OCI-LY3 (cell line): ENCODE data around the gene SRPX2.

Source experiments
- H2AFZ ChIP-seq: fragments of 200-600, 300-600 bp; shearing (Covaris generic); 2 replicates; pipeline ENCODE4 v1.6.0; 2014; ENCODE audit warnings: antibody characterized with exemption, low read depth, low read length
- H3K27ac ChIP-seq: fragments of 200-600, 300-600 bp; sonication (generic); 2 replicates; pipeline ENCODE4 v1.5.1; 2014; ENCODE audit warnings: mild to moderate bottlenecking, low read length, moderate library complexity, mixed read lengths
- H3K27me3 ChIP-seq: fragments of 200-600, 300-600 bp; sonication (generic); 2 replicates; pipeline ENCODE4 v1.6.1; 2014; ENCODE audit warnings: low read depth, low read length, mixed read lengths
- H3K36me3 ChIP-seq: fragments of 200-600, 300-600 bp; sonication (generic); replicated peaks from 2 replicates; pipeline ENCODE3; 2014; ENCODE audit warnings: low read depth, low read length, mixed read lengths
- H3K4me1 ChIP-seq: fragments of 300-600, 200-600 bp; sonication (generic); 2 replicates; pipeline ENCODE4 v1.6.1; 2014; ENCODE audit warnings: low read length, mixed read lengths
- H3K4me2 ChIP-seq: fragments of 200-600, 300-600 bp; sonication (generic); 2 replicates; pipeline ENCODE4 v1.6.1; 2014; ENCODE audit warnings: low read length, mixed read lengths
- H3K4me3 ChIP-seq: fragments of 300-600, 200-600 bp; sonication (generic); 2 replicates; pipeline ENCODE4 v1.5.1; 2014; ENCODE audit warnings: antibody characterized with exemption, mild to moderate bottlenecking, low read length, moderate library complexity
- H3K79me2 ChIP-seq: fragments of 300-600, 200-600 bp; shearing (Covaris generic); 2 replicates; pipeline ENCODE4 v1.6.1; 2014; ENCODE audit warnings: mild to moderate bottlenecking, low read length, mixed read lengths
- H3K9ac ChIP-seq: fragments of 300-600, 200-600 bp; shearing (Covaris generic); 2 replicates; pipeline ENCODE4 v1.6.0; 2014; ENCODE audit warnings: mild to moderate bottlenecking, low read length, moderate library complexity
- H3K9me3 ChIP-seq: fragments of 200-600, 300-600 bp; shearing (Covaris generic); 2 replicates; pipeline ENCODE4 v1.6.1; 2014; ENCODE audit warnings: low read length, mixed read lengths; ENCODE audit not compliant: insufficient read depth
- H4K20me1 ChIP-seq: fragments of 200-600, 300-600 bp; sonication (generic); 2 replicates; pipeline ENCODE4 v1.6.1; 2016; ENCODE audit warnings: low read length, mixed read lengths; ENCODE audit not compliant: insufficient read depth
- CTCF ChIP-seq: fragments of 200-600, 300-600 bp; sonication (generic); IDR thresholded peaks from 2 replicates; pipeline ENCODE4 v1.5.1; 2014; ENCODE audit warnings: antibody characterized with exemption, low read length, low read depth
- EZH2phosphoT487 ChIP-seq: fragments of 200-600 bp; shearing (Covaris generic); IDR thresholded peaks from 2 replicates; pipeline ENCODE4 v1.6.1; 2018; ENCODE audit warnings: antibody characterized with exemption, mixed run types, low read depth

Gene SRPX2

DNA sequence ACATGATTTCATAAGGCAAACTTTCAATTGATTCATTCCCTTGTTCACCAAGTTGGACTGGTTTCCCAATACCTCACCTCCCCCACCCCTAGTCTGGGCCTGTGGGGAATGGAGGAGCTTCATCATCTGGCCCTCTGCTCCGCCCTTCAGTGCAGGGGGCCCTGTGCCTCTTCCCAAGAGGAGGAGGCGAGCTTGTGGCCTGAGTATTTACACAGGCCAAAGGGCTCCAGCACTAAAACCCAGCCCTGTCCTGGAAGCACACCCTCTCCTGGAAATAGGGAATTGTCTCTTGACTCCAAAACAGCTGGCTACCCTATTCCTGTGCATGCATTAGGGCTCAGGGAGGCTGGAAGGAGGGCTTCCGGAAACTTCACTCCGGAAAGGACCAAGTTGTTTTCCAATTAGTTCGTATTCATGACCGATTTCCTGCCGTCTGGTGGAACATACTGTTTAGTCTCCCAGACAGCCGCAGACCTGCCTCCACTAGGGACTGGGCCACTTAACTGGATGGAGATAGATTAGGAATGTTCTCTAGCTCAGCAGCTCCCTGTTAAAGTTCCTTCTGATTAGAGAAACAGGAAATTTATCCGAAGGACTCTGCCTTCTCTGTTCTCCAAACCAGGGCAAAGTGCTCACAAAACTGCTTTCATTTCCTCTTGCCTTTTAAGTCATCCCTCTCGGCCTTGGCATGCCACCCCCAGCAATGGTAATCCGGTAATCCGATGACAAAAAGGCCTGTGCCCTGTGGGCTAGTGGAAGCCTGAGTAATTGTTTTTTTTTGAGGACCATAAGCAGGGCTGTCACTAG lies 5.8 kb downstream of the SRPX2 start:
- Histone ChIP-seq H3K4me3 (peak overlapping the region; percentile 61), H3K4me1 (peaks cover 33% of the 10 kb centered on the region), H3K27ac (no peak overlapping the region), H3K4me2 (peak overlapping the region; percentile 85), H3K27me3 (peaks cover 82% of the 10 kb centered on the region), H3K79me2 (no peaks in the 10 kb centered on the region), H2AFZ (no peak overlapping the region), H4K20me1 (peaks cover 21% of the 10 kb centered on the region; the same call in 1 of the 2 replicates), H3K9ac (no peak overlapping the region), H3K9me3 (no peaks in the 10 kb centered on the region), H3K36me3 (no peaks in the 10 kb centered on the region)
- TF ChIP-seq EZH2phosphoT487 (no peak), CTCF (no peak)

GRCh38 chrX:100650841-100651240 lies 6.8 kb downstream of the SRPX2 start:
- peaks cover 71% of the 10 kb centered on the region for H3K27me3 ChIP-seq
- peaks cover 14% of the 10 kb centered on the region; the same call in 1 of the 2 replicates for H4K20me1 ChIP-seq
- H3K79me2 ChIP-seq, result no peaks in the 10 kb centered on the region
- TF ChIP-seq CTCF (no peak), EZH2phosphoT487 (no peak)
- peaks cover 28% of the 10 kb centered on the region for H3K4me1 ChIP-seq
- H3K27ac ChIP-seq, result no peak overlapping the region
- no peak overlapping the region for H2AFZ ChIP-seq
- no peak overlapping the region for H3K9ac ChIP-seq
- H3K4me3 ChIP-seq, result no peak overlapping the region
- H3K4me2 ChIP-seq, result no peak overlapping the region
- H3K36me3 ChIP-seq, result no peaks in the 10 kb centered on the region
- no peaks in the 10 kb centered on the region for H3K9me3 ChIP-seq

GRCh38 chrX:100652266-100652665 lies 8.3 kb downstream of the SRPX2 start:
- H4K20me1 ChIP-seq, result peaks cover 12% of the 10 kb centered on the region; the same call in 1 of the 2 replicates

More at GRCh38 chrX:100652266-100652665, 8.3 kb downstream of the SRPX2 start:
- Histone ChIP-seq H3K4me1 (peaks cover 25% of the 10 kb centered on the region), H3K4me2 (no peak overlapping the region), H3K4me3 (no peak overlapping the region), H3K27me3 (peaks cover 57% of the 10 kb centered on the region), H3K9ac (no peak overlapping the region), H3K79me2 (no peaks in the 10 kb centered on the region), H2AFZ (no peak overlapping the region), H3K27ac (no peak overlapping the region), H3K9me3 (no peaks in the 10 kb centered on the region), H3K36me3 (no peaks in the 10 kb centered on the region)
- no peak for TF ChIP-seq CTCF
- TF ChIP-seq EZH2phosphoT487, result no peak
